Keratinocyte (primary cell): Measurements from ENCODE around the gene TSPAN17. TPM values are rescaled to one million over a fixed set of nuclear protein-coding genes. Genes with fewer than 3 reads are reported as not detected.
A peak's percentile ranks its signal among the peaks of the same experiment; 100 is the strongest.

Experiments
- DNase-seq: peaks from one replicate; pipeline ENCODE4 v3.0.0-alpha.2; 2011; ENCODE audit warnings: low read depth, missing footprints, low spot score
- FAIRE-seq: peaks from 2 replicates; lab custom pipeline; 2011; peaks lifted over from hg19 to GRCh38; lab: Jason Lieb, UNC
- H2AFZ ChIP-seq: 2 replicates; pipeline ENCODE4 v1.6.0; 2012; ENCODE audit warnings: low read length, control low read depth, inconsistent platforms; ENCODE audit not compliant: control insufficient read depth
- H3K27ac ChIP-seq: 2 replicates; pipeline ENCODE4 v1.5.1; 2011; ENCODE audit warnings: low read length; ENCODE audit not compliant: control insufficient read depth, insufficient read depth
- H3K27me3 ChIP-seq: 3 replicates; pipeline ENCODE4 v1.6.0; 2011; ENCODE audit warnings: low read length; ENCODE audit not compliant: control insufficient read depth, insufficient read depth; ENCODE audit errors: extremely low read depth
- H3K36me3 ChIP-seq, 2 experiments: 2 replicates in 1 of 2; 3 replicates in 1 of 2; pipeline ENCODE4 v1.5.1; 2011; ENCODE audit warnings: low read length in 2 of 2, mild to moderate bottlenecking in 1 of 2; ENCODE audit not compliant: control insufficient read depth in 2 of 2, insufficient read depth in 2 of 2; ENCODE audit errors: extremely low read depth in 1 of 2
- H3K4me1 ChIP-seq: 3 replicates; pipeline ENCODE4 v1.5.1; 2011; ENCODE audit warnings: low read length; ENCODE audit not compliant: control insufficient read depth, insufficient read depth; ENCODE audit errors: extremely low read depth
- H3K4me2 ChIP-seq: 3 replicates; pipeline ENCODE4 v1.6.0; 2011; ENCODE audit warnings: low read depth, low read length; ENCODE audit not compliant: control insufficient read depth, insufficient read depth; ENCODE audit errors: extremely low read depth
- H3K4me3 ChIP-seq, 3 experiments: fragments of 200-600 bp in 1 of 3; sonication (generic) in 1 of 3; 2 replicates in 2 of 3; 3 replicates in 1 of 3; pipeline ENCODE4 v1.5.1; 2011 to 2016; ENCODE audit warnings: low read length in 3 of 3, mild to moderate bottlenecking in 3 of 3, control low read depth in 2 of 3, inconsistent platforms in 1 of 3, low read depth in 1 of 3, mixed read lengths in 1 of 3, mixed run types in 1 of 3, moderate library complexity in 1 of 3; ENCODE audit not compliant: control insufficient read depth in 2 of 3, insufficient read depth in 2 of 3; ENCODE audit errors: extremely low read depth in 1 of 3
- H3K79me2 ChIP-seq: 2 replicates; pipeline ENCODE4 v1.6.0; 2012; ENCODE audit warnings: low read length; ENCODE audit not compliant: control insufficient read depth, insufficient read depth
- H3K9ac ChIP-seq: 3 replicates; pipeline ENCODE4 v1.6.0; 2011; ENCODE audit warnings: low read length; ENCODE audit not compliant: control insufficient read depth, insufficient read depth; ENCODE audit errors: extremely low read depth
- H3K9me1 ChIP-seq: 3 replicates; pipeline ENCODE4 v1.6.0; 2011; ENCODE audit warnings: low read length; ENCODE audit not compliant: control insufficient read depth, insufficient read depth; ENCODE audit errors: extremely low read depth
- H3K9me3 ChIP-seq: 2 replicates; pipeline ENCODE4 v1.5.1; 2012; ENCODE audit warnings: low read depth, low read length; ENCODE audit not compliant: control insufficient read depth
- H4K20me1 ChIP-seq: 3 replicates; pipeline ENCODE4 v1.6.0; 2011; ENCODE audit warnings: low read length; ENCODE audit not compliant: control insufficient read depth, insufficient read depth; ENCODE audit errors: extremely low read depth
- CTCF ChIP-seq, 3 experiments: IDR thresholded peaks in 1 of 3; conservative IDR thresholded peaks in 1 of 3; optimal IDR thresholded peaks in 1 of 3; 2 replicates in 2 of 3; 3 replicates in 1 of 3; pipeline versions ENCODE3 to v1.5.1; 2011; ENCODE audit warnings: low read length in 3 of 3, mild to moderate bottlenecking in 3 of 3, moderate library complexity in 2 of 3, control low read depth in 1 of 3, inconsistent platforms in 1 of 3; ENCODE audit not compliant: insufficient read depth in 2 of 3; ENCODE audit errors: extremely low read depth in 1 of 3
- EZH2 ChIP-seq: IDR thresholded peaks from one replicate; pipeline ENCODE4 v1.6.1; 2012; ENCODE audit warnings: inconsistent platforms, mild to moderate bottlenecking, low read length, moderate library complexity
- dilution Hi-C: fragments of 300-500 bp; cut with MboI; formaldehyde crosslinking; loops from one replicate; pipeline ENCODE4 v1.7.0; 2020; ENCODE audit warnings: low sequenced_read_pairs; ENCODE audit not compliant: extremely low pct_ligation_motif_present
- polyA plus RNA-seq, 5 experiments: library from polyadenylated mRNA; depleted of rRNA in 3 of 5; stranded (reverse) in 3 of 5; stranded (forward) in 1 of 5; unstranded in 1 of 5; fragments of >200 nt; gene quantifications; 1 replicate in 1 of 5; 2 replicates in 3 of 5; 3 replicates in 1 of 5; pipeline versions ENCODE4 v1.2.1 to v1.2.3, GENCODE V29; 2011 to 2012; ENCODE audit warnings: missing spikeins in 2 of 5, low read depth in 1 of 5, low replicate concordance in 1 of 5

TSPAN17 gene
- polyA plus RNA-seq, 1 donor (not counting 4 experiments of a cell fraction or from before 2014, with no cell fraction given): 53.1 TPM

GRCh38 chr5:176674799-176675198 lies 27.5 kb downstream of the TSPAN17 start:
- Histone ChIP-seq H3K4me3 (no peak overlapping the region), H3K79me2 (no peaks in the 10 kb centered on the region), H3K4me2 (no peak overlapping the region), H3K9ac (no peak overlapping the region), H3K4me1 (no peaks in the 10 kb centered on the region), H3K36me3 (no peaks in the 10 kb centered on the region), H2AFZ (no peak overlapping the region), H3K27ac (no peak overlapping the region), H3K9me3 (no peaks in the 10 kb centered on the region), H3K27me3 (peaks cover 33% of the 10 kb centered on the region), H3K9me1 (no peaks in the 10 kb centered on the region), H4K20me1 (no peaks in the 10 kb centered on the region)
- DNase-seq: no peak
- no peak for FAIRE-seq
- TF ChIP-seq CTCF (optimal IDR thresholded peaks at IDR 0.05 in 1 of 3, IDR thresholded peaks at IDR 0.05 in 1 of 3, conservative IDR thresholded peaks at IDR 0.05 in 1 of 3; ENCODE audit: extremely low read depth in 1 of 3, insufficient read depth in 2 of 3, low read length in 3 of 3) (no peak), EZH2 (no peak)
- dilution Hi-C loops: no loop called here

- H3K4me2 ChIP-seq: no peak overlapping the region
- DNase-seq: no peak
- dilution Hi-C loops: no loop called here
Measured at GRCh38 chr5:176675676-176676360, 28.5 kb downstream of the TSPAN17 start.

More at GRCh38 chr5:176675676-176676360, 28.5 kb downstream of the TSPAN17 start:
- TF ChIP-seq CTCF (optimal IDR thresholded peaks at IDR 0.05 in 1 of 3, IDR thresholded peaks at IDR 0.05 in 1 of 3, conservative IDR thresholded peaks at IDR 0.05 in 1 of 3; ENCODE audit: extremely low read depth in 1 of 3, insufficient read depth in 2 of 3, low read length in 3 of 3) (peak; percentile 60 to 66 (median 65)), EZH2 (no peak)
- Histone ChIP-seq H3K36me3 (no peaks in the 10 kb centered on the region), H3K4me3 (no peak overlapping the region), H3K27ac (no peak overlapping the region), H3K9ac (no peak overlapping the region), H3K27me3 (peaks cover 37% of the 10 kb centered on the region), H3K4me1 (no peaks in the 10 kb centered on the region), H3K9me1 (no peaks in the 10 kb centered on the region), H2AFZ (no peak overlapping the region), H3K9me3 (no peaks in the 10 kb centered on the region), H4K20me1 (no peaks in the 10 kb centered on the region), H3K79me2 (no peaks in the 10 kb centered on the region)
- FAIRE-seq: no peak
